Measurements from ENCODE around the gene LRMDA. TPM values are rescaled to one million over a fixed set of nuclear protein-coding genes. Genes with fewer than 3 reads are reported as not detected.

Gene LRMDA
- total RNA-seq, 1 donor from 2014 or later: 29.9 TPM

DNA sequence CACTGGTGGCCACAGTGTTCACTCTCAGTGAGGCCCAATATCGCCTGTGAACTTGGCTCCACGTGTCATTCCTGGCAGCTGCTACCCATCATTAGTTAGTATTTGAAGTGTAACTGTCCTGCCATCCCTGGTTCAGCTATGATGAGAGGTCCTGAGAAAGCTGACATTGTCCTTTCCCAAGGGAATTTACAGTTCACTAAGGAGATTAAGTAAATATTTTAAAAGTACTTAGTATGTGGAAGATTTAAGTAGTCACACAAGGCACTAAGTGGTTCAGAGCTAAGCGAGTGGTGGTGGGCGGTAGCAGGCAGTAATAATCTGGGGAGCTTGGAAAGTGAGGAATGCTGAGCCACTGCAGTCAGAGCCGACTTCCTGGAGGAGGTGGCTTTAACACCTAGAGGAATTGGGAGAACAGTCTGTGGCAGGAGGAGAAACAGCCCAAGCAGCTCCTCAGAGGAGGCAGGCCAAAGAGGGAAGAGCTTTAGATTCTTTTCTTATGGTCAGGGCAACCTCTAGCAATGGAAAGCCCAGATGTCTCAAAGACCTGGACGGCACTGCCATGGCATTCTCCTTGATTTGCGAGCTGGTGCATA, 519.7 kb downstream of the LRMDA start:
- intact Hi-C loops (cut with DNase I): no loop called here
- Histone ChIP-seq H3K27me3 (ENCODE audit: low read depth) (no peaks in the 10 kb centered on the region), H3K9me3 (no peaks in the 10 kb centered on the region), H3K36me3 (no peaks in the 10 kb centered on the region), H3K4me1 (no peaks in the 10 kb centered on the region), H3K4me3 (no peak overlapping the region), H3K27ac (no peak overlapping the region)
- no peak for ATAC-seq
- TF ChIP-seq, protein P1, sequence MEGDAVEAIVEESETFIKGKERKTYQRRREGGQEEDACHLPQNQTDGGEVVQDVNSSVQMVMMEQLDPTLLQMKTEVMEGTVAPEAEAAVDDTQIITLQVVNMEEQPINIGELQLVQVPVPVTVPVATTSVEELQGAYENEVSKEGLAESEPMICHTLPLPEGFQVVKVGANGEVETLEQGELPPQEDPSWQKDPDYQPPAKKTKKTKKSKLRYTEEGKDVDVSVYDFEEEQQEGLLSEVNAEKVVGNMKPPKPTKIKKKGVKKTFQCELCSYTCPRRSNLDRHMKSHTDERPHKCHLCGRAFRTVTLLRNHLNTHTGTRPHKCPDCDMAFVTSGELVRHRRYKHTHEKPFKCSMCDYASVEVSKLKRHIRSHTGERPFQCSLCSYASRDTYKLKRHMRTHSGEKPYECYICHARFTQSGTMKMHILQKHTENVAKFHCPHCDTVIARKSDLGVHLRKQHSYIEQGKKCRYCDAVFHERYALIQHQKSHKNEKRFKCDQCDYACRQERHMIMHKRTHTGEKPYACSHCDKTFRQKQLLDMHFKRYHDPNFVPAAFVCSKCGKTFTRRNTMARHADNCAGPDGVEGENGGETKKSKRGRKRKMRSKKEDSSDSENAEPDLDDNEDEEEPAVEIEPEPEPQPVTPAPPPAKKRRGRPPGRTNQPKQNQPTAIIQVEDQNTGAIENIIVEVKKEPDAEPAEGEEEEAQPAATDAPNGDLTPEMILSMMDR (IDR thresholded peaks at IDR 0.05): no peak
- DNase-seq: no peak

DNA sequence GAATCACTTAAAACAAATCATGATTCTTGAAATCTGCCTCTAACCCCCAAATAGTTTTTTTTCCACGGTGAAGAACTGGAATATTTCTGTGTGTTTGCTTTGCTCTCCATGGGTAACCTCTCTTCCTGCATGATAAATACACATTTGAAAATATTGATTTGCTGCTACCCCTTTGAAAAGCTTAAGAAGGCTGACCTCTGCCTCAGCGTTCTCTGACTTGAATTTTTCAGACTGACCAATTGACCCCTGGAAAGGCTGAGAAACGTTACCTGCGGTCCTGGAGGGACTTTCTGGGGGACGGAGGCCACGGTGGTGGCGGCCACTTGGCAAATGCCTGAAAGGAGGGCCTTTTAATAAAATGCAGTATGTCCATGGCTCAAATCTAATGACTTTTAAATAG, 520.2 kb downstream of the LRMDA start:
- H3K4me3 ChIP-seq: no peak overlapping the region
- ATAC-seq (no peak), DNase-seq (no peak)
- H3K9me3 ChIP-seq: no peaks in the 10 kb centered on the region
- H3K36me3 ChIP-seq: no peaks in the 10 kb centered on the region
- intact Hi-C loops (cut with DNase I): no loop called here
- H3K27ac ChIP-seq: no peak overlapping the region
- H3K27me3 ChIP-seq (ENCODE audit: low read depth): no peaks in the 10 kb centered on the region
- H3K4me1 ChIP-seq: no peaks in the 10 kb centered on the region
- TF ChIP-seq, protein P1 (IDR thresholded peaks at IDR 0.05): no peak

DNA sequence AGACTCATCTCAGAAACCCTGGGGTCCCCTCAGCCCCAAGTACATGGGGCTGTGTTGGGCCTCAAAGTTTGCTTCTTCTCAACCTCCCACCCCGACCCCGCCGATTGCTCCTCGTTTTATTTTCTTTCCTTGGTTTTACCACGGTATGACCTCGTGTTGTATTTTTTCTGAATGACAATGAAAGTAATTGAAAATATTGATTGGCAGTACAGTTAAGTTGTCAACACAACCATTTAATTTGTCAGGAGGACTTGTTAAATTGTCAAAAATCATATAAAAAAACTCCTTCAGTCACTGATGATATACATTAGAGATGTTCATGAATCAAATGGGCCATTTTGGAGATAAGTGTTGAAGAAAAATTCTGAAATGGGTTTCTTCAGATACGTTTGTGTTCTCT, 520.7 kb downstream of the LRMDA start:
- intact Hi-C loops (cut with DNase I): no loop called here
- H3K36me3 ChIP-seq: no peaks in the 10 kb centered on the region
- ATAC-seq: no peak

DNA sequence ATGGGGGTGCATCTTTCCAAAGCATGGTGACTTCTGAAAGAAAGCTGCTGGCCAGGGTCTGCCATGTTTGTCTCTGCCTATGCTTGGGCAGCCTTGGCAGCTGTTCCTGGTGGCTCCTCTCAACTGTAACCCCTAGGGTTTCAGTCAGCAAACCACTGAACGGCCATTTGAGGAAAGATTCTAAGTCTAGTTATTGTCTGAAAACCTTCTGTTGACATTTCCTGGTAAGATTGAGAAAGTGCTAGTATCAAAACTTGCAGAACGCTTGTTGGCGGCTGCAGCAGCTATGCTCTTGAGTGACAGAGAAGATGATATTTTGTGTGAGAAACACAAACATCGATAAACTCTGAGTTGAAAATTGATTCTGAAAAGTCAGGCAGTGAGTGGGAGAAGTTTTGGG, 523.1 kb downstream of the LRMDA start:
- ATAC-seq (no peak), DNase-seq (no peak)
- TF ChIP-seq, protein P1 (IDR thresholded peaks at IDR 0.05): no peak
- Histone ChIP-seq H3K36me3 (no peaks in the 10 kb centered on the region), H3K27ac (no peak overlapping the region), H3K4me1 (no peaks in the 10 kb centered on the region), H3K27me3 (ENCODE audit: low read depth) (no peaks in the 10 kb centered on the region), H3K9me3 (no peaks in the 10 kb centered on the region), H3K4me3 (no peak overlapping the region)
- intact Hi-C loops (cut with DNase I): no loop called here

More for the DNA sequence above, 520.7 kb downstream of the LRMDA start:
- Histone ChIP-seq H3K27me3 (ENCODE audit: low read depth) (no peaks in the 10 kb centered on the region), H3K9me3 (no peaks in the 10 kb centered on the region), H3K27ac (no peak overlapping the region), H3K4me1 (no peaks in the 10 kb centered on the region), H3K4me3 (no peak overlapping the region)
- TF ChIP-seq, protein P1 (IDR thresholded peaks at IDR 0.05): no peak
- no peak for DNase-seq

DNA sequence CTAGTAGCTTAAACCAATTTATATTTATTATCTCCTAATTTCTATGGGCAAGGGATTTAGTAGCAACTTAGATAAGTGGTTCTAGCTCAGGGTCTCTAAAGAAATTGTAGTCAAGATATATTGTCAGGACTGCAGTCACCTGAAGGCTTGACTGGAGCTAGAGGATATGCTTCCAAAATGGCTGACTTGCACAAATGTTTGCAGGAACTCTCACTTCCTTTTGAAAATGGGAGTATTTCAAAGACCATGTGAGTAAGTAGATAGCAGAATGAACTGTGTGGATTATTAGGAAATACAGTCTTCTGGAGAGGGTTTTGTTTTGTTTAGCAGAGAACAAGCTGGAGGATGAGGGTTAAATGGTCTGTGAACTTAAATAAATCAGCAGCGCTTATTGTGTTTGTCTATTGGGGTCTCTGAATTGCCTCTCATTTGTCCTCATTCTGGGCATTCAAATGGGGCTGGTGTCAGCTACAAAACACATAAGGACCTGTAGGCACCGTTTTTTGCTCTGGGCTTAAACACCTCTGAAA, 524.6 kb downstream of the LRMDA start:
- TF ChIP-seq, protein P1 (IDR thresholded peaks at IDR 0.05): no peak
- intact Hi-C loops (cut with DNase I): no loop called here
- no peaks in the 10 kb centered on the region for H3K36me3 ChIP-seq
- H3K4me1 ChIP-seq: no peaks in the 10 kb centered on the region
- DNase-seq (no peak), ATAC-seq (no peak)
- H3K27me3 ChIP-seq (ENCODE audit: low read depth): no peaks in the 10 kb centered on the region
- H3K9me3 ChIP-seq: no peaks in the 10 kb centered on the region
- no peak overlapping the region for H3K27ac ChIP-seq
- H3K4me3 ChIP-seq: no peak overlapping the region
